Measurements from ENCODE around the gene POLE4.

Gene POLE4

DNA sequence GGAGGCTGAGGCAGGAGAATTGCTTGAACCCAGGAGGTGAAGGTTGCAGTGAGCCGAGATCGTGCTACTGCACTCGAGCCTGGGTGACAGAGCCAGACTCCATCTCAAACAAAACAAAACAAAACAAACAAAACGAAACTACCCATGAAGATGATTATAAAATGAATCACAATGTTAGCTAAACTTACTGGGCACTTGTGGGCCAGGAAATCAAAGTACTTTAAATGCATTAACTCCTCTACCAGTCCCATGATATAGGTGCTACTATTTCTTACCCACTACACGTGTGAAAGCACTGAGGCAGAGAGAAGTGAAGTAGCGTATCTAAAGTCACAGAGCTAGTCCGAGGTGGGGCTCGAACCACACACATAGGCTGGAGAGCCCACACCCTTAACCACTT, 53.6 kb downstream of the POLE4 start:
- H3K4me1 ChIP-seq (ENCODE audit: control insufficient read depth, insufficient read depth, low read length): no peaks in the 10 kb centered on the region
- H3K4me3 ChIP-seq (ENCODE audit: low read length): no peak overlapping the region
- no peaks in the 10 kb centered on the region for H3K27me3 ChIP-seq (ENCODE audit: control insufficient read depth, insufficient read depth, low read length)
- H3K36me3 ChIP-seq (ENCODE audit: control insufficient read depth, insufficient read depth, low read length): no peaks in the 10 kb centered on the region
- no peak overlapping the region for H3K9ac ChIP-seq (ENCODE audit: low read length)
- H3K27ac ChIP-seq (ENCODE audit: low read depth, low read length): no peak overlapping the region

DNA sequence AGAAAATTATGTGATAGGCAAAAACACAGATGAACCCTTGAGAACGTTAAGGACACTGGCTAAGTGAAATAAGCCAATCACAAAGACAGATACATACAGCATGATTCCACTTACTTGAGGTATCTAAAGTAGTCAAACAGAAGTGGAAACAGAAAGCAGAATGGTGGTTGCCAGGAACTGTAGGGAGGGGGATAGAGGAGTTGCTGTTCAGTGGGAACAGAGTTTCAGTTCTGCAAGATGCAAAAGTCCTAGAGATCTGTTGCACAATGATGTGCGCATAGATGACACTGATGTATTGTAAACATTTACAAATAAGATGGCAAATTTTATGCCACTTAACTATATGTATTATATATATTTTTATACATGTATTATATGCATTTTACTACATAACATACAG, 59.7 kb downstream of the POLE4 start:
- H3K9ac ChIP-seq (ENCODE audit: low read length): no peak overlapping the region
- no peak overlapping the region for H3K4me3 ChIP-seq (ENCODE audit: low read length)
- no peak overlapping the region for H3K27ac ChIP-seq (ENCODE audit: low read depth, low read length)
- H3K4me1 ChIP-seq (ENCODE audit: control insufficient read depth, insufficient read depth, low read length): no peaks in the 10 kb centered on the region
- H3K36me3 ChIP-seq (ENCODE audit: control insufficient read depth, insufficient read depth, low read length): no peaks in the 10 kb centered on the region
- H3K27me3 ChIP-seq (ENCODE audit: control insufficient read depth, insufficient read depth, low read length): no peaks in the 10 kb centered on the region
